ENCODE measurements around the gene TBL3.
A peak's percentile ranks its signal among the peaks of the same experiment; 100 is the strongest.

Gene TBL3

GRCh38 chr16:1965396-1966001, 6.4 kb upstream of the TBL3 start:
- DNase-seq: no peak

GRCh38 chr16:1966460-1966859, 5.4 kb upstream of the TBL3 start, which contains the start of gene RNF151:
TSS of gene RNF151 (plus strand) at chr16:1966856. CDS start at chr16:1966882, 26 bp downstream.
- no peak for DNase-seq

GRCh38 chr16:1968146-1968953, 3.5 kb upstream of the TBL3 start:
- no peak for DNase-seq

- DNase-seq: no peak
Measured at GRCh38 chr16:1972490-1972877, 631 bp downstream of the TBL3 start.

GRCh38 chr16:1973461-1974156, 1.8 kb downstream of the TBL3 start:
- DNase-seq: no peak

GRCh38 chr16:1974157-1975070, 2.6 kb downstream of the TBL3 start:
- no peak for DNase-seq

GRCh38 chr16:1975432-1976215, 3.8 kb downstream of the TBL3 start:
- no peak for DNase-seq

- DNase-seq: no peak
Measured at GRCh38 chr16:1976216-1976520, 4.3 kb downstream of the TBL3 start.

- DNase-seq: no peak
Measured at GRCh38 chr16:1976951-1977874, 5.4 kb downstream of the TBL3 start.

- no peak for DNase-seq
Measured at GRCh38 chr16:1977875-1978268, 6.0 kb downstream of the TBL3 start.

GRCh38 chr16:1978476-1979120, 6.7 kb downstream of the TBL3 start:
- no peak for DNase-seq

- DNase-seq: no peak
Measured at GRCh38 chr16:1979271-1980029, 7.6 kb downstream of the TBL3 start.

- DNase-seq: no peak
Measured at GRCh38 chr16:1980030-1980769, 8.3 kb downstream of the TBL3 start.

- DNase-seq: no peak
Measured at GRCh38 chr16:1980770-1981087, 8.9 kb downstream of the TBL3 start.

- no peak for DNase-seq
Measured at GRCh38 chr16:1981398-1981836, 9.6 kb downstream of the TBL3 start, which contains the start of gene NOXO1. TSS of gene NOXO1 (minus strand) at chr16:1981469. CDS start at chr16:1981179, 290 bp downstream.

GRCh38 chr16:1982013-1982433, 10.2 kb downstream of the TBL3 start:
- no peak for DNase-seq

GRCh38 chr16:1982991-1983543, 11.2 kb downstream of the TBL3 start:
- no peak for DNase-seq

- DNase-seq: peak; percentile 82 to 89
Measured at GRCh38 chr16:1983544-1984346, 11.9 kb downstream of the TBL3 start, which contains the start of gene GFER. TSS of gene GFER (plus strand) at chr16:1984193. CDS start at chr16:1984219, 26 bp downstream.
